ENCODE data around the gene CCDC9B. TPM values are rescaled to one million over a fixed set of nuclear protein-coding genes. Genes with fewer than 3 reads are reported as not detected.

The CCDC9B gene
- total RNA-seq, 3 donors from 2014 or later = 0.13 to 0.30 (median 0.25) TPM

DNA sequence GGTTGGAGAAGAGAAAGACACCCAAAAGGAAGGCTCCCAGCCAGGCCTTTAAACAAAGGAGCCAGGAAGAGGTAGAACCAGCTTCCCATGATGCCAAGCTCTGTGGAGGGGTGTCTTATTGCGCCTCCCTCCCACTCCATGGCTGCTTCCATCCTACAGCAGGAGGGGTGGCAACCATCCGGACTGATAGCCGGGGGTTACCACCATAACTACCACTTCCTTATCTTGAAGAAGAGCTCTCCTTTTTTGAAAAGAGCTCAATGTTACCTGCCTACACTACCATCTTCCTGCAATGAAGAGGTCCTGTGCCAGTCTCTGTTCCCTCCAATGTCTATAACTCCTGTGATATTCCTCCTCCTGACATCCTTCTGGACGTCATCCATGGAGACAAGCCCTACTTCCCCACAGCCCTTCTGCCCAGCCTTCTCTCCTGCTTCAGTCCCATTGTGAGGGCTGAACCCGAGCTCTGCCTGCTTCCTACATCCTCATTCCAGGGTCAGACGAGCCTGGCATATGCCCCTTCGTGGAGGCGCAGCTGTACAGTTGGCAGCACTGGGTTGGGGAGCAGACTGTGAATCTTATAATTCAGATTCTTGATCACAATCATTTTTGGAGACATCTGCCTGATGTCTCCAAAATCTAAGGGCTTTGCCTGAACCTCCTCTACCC is 8.5 kb downstream of the CCDC9B start:
- DNase-seq = no peak
- no peak for ATAC-seq
- Mint-ChIP-seq H3K4me3 (no peak overlapping the region), H3K4me1 (ENCODE audit: low read depth) (peaks cover 9% of the 10 kb centered on the region), H3K27me3 (ENCODE audit: low read depth) (no peaks in the 10 kb centered on the region), H3K36me3 (ENCODE audit: insufficient read depth) (no peaks in the 10 kb centered on the region), H3K9me3 (no peaks in the 10 kb centered on the region)

DNA sequence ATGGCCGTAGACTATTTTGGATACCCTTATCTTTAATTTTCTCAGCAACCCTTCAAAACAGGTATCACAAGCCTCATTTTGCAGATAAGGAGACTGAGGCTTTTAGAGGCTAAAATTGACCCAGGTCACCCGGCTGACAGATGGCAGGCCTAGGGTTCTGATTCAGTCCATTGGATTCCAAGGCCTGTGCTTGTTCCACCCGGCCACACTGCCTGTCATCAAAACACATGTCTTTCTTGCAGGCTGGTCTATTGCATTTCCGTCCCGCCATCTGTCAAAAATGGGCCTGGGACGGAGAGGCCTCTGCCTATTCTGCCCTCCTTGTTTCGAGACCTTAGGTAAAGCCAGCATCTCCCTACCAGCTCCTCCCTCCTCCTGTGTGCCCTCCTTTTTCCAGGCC is 9.1 kb downstream of the CCDC9B start:
- Mint-ChIP-seq H3K4me1 (ENCODE audit: low read depth) (peaks cover 9% of the 10 kb centered on the region), H3K4me3 (no peak overlapping the region), H3K9me3 (no peaks in the 10 kb centered on the region), H3K36me3 (ENCODE audit: insufficient read depth) (no peaks in the 10 kb centered on the region), H3K27me3 (ENCODE audit: low read depth) (no peaks in the 10 kb centered on the region)
- DNase-seq = no peak
- ATAC-seq = no peak

DNA sequence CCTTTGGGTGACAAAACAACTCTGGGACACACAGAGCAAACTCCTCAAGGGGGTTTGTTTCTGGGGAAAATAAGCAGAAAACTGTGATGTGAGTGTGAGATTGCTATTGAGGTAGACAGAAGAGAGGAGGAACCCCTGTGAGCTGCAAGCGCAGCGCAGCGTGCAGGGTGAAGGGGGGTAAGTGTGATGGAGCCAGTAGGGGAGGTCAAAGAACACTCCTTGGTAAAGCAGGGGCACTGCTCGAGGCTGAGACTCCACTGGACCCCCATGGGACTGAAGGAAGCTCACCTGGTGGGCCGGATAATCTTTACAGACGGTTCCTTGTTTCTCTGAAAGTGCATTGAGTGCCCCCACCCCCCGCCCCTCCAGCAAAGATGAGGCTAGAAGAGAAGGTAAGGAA is 9.7 kb downstream of the CCDC9B start:
- Mint-ChIP-seq H3K36me3 (ENCODE audit: insufficient read depth) (no peaks in the 10 kb centered on the region), H3K27me3 (ENCODE audit: low read depth) (no peaks in the 10 kb centered on the region), H3K9me3 (no peaks in the 10 kb centered on the region), H3K4me1 (ENCODE audit: low read depth) (peaks cover 10% of the 10 kb centered on the region), H3K4me3 (no peak overlapping the region)
- DNase-seq (no peak), ATAC-seq (no peak)

DNA sequence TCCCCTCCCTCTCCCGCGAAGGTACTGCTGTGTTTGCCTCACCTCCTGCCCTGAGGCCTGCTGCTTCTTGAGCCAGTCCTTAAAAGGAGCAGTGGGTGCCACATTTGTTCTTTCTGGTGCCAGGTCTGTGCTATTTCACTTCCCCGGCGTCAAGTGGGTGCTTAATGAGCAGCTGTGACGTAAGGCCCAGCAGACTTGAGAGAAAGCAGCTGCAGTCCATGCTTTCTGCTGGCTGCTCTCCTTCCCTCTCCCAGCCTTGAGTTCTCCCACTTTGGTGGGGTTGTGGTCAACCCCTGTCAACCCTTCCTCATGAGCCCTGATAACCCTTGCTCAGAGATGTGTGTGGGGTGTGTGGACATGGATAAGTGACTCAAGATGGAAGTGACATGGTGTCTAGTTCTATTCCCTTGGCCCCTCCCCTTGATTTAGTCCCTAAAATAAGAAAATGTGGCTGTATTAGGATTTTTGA is 10.3 kb downstream of the CCDC9B start:
- H3K4me3 Mint-ChIP-seq = no peak overlapping the region
- H3K27me3 Mint-ChIP-seq (ENCODE audit: low read depth) = no peaks in the 10 kb centered on the region
- no peak for DNase-seq
- peaks cover 16% of the 10 kb centered on the region for H3K4me1 Mint-ChIP-seq (ENCODE audit: low read depth)
- H3K36me3 Mint-ChIP-seq (ENCODE audit: insufficient read depth) = no peaks in the 10 kb centered on the region
- ATAC-seq = no peak
- no peaks in the 10 kb centered on the region for H3K9me3 Mint-ChIP-seq

DNA sequence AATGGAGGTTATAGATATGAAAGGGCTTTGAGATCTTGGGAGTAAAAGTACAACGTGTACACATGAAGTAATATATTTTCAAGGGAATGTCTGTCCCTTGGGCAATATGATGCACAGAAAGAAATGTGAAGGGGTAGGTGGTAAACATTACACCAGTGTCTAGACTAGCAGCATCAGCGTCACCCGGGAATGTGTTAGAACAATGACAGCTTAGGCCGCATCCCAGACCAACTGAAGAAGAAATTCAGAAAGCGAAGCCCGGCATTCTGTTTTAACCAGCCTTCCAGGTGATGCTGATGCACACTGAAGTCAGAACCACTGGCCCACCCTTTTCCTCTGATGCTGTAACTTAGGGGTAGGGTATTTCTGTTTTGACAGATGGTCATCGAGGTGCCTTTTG is 10.9 kb downstream of the CCDC9B start:
- H3K4me3 Mint-ChIP-seq = no peak overlapping the region
- H3K27me3 Mint-ChIP-seq (ENCODE audit: low read depth) = no peaks in the 10 kb centered on the region

DNA sequence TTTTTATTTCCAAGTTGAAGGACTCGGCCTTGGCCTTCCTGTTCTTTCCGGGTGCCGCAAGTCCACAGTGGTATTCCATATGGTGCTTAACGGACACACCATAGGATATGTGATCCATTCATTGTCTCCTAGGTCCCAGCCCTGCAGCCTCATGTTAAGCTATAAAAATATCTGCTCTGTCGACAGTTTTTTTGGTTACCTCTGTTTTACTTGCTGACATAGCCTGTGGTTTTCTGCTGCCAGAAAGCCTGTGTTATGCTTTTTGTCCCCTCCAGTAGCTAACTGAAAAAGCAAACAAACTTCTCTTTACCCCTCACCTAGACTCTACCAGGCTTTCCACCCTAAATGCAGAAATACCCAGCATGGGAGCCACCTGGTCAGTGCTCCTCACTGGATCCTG is 12.0 kb downstream of the CCDC9B start:
- H3K36me3 Mint-ChIP-seq (ENCODE audit: insufficient read depth) = no peaks in the 10 kb centered on the region
- no peaks in the 10 kb centered on the region for H3K9me3 Mint-ChIP-seq
- no peaks in the 10 kb centered on the region for H3K27me3 Mint-ChIP-seq (ENCODE audit: low read depth)
- H3K4me1 Mint-ChIP-seq (ENCODE audit: low read depth) = peaks cover 18% of the 10 kb centered on the region
- no peak overlapping the region for H3K4me3 Mint-ChIP-seq
- ATAC-seq = no peak
- DNase-seq = no peak

More for the DNA sequence above, 10.9 kb downstream of the CCDC9B start:
- H3K9me3 Mint-ChIP-seq = no peaks in the 10 kb centered on the region
- H3K4me1 Mint-ChIP-seq (ENCODE audit: low read depth) = peaks cover 22% of the 10 kb centered on the region
- DNase-seq (no peak), ATAC-seq (no peak)
- no peaks in the 10 kb centered on the region for H3K36me3 Mint-ChIP-seq (ENCODE audit: insufficient read depth)

DNA sequence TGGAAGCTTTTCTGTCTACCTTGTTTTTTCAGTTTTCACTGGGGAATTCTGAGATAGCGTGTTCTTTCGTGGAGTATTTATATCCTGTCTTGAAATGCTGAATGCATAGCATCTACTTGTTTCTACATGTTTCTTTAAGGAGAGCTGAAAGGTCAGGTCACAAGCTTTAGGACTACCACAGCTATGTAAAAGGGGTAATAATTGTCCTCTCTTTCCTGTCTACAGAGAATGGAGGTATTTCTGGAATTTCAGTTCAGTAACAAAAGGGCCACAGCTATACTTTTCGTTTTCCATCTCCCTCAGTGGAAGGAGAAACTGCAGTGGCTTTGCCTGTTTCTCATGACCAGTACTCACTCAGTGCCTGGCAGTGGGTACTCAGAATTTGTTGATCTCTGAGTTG is 12.6 kb downstream of the CCDC9B start:
- Mint-ChIP-seq H3K4me3 (no peak overlapping the region), H3K4me1 (ENCODE audit: low read depth) (peaks cover 16% of the 10 kb centered on the region), H3K36me3 (ENCODE audit: insufficient read depth) (no peaks in the 10 kb centered on the region), H3K9me3 (no peaks in the 10 kb centered on the region), H3K27me3 (ENCODE audit: low read depth) (no peaks in the 10 kb centered on the region)
- no peak for DNase-seq
- no peak for ATAC-seq

DNA sequence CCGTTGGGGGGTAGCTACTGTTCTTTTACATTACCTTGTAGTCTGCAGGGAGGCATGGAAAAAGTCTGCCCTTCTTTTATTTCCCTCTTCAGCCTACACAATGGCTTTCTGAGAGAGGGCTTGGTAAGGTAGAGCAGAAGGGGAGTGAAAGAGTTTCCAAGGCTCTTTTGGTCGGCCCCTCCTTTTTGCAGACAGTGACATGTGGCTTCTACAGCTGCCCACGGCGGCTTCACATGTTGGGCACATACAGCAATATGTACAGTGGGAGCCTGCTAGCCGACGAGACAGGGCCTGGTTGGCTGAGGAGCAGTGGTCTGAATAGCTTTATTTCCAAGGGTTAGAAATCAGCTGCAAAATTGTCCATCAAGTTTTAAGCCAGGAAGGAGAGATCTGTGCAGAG is 13.3 kb downstream of the CCDC9B start:
- no peak overlapping the region for H3K4me3 Mint-ChIP-seq
- DNase-seq (no peak), ATAC-seq (no peak)
- H3K9me3 Mint-ChIP-seq = no peaks in the 10 kb centered on the region
- no peaks in the 10 kb centered on the region for H3K36me3 Mint-ChIP-seq (ENCODE audit: insufficient read depth)
- peaks cover 18% of the 10 kb centered on the region for H3K4me1 Mint-ChIP-seq (ENCODE audit: low read depth)
- no peaks in the 10 kb centered on the region for H3K27me3 Mint-ChIP-seq (ENCODE audit: low read depth)

DNA sequence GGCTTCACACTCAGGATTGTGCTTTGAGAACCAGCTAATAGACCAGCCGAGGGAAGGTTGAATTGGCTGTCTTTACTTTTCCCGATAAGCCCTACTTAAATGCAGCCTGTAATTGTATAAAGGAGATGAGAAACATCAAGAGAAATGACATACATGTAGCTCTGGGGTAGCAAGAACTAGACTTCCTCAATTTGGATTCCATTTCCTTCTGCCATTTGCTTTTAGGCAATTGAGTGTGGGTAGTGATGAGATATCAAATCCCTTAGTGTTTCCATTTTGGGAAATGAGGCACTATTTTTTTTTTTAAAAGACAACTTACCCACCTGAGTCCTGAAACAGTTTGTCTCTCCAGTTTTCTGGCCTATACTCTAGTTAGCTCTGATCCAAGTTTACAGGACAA is 15.0 kb downstream of the CCDC9B start:
- no peak for ATAC-seq
- no peaks in the 10 kb centered on the region for H3K36me3 Mint-ChIP-seq (ENCODE audit: insufficient read depth)
- peaks cover 26% of the 10 kb centered on the region for H3K4me1 Mint-ChIP-seq (ENCODE audit: low read depth)
- no peak overlapping the region for H3K4me3 Mint-ChIP-seq
- no peak for DNase-seq
- no peaks in the 10 kb centered on the region for H3K27me3 Mint-ChIP-seq (ENCODE audit: low read depth)
- no peaks in the 10 kb centered on the region for H3K9me3 Mint-ChIP-seq

DNA sequence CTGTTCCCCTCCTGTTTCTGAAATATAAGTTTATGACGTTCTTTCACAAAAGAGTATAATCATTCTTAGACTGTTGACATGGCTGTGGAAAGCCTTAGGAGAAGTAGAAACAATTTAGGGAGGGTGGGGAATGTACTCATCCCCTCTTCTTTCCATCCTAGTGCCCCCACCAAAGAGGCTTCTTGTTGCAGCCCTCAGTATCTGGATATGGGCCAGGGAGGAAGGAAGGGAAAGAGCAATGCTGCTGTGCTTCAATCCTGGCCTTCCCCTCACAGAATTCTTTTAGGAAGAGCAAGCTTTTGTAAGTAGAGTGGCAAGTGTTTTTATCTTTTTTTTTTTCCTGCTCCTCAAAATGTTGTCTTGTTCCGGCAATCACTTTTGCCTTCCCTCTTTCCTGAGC is 15.6 kb downstream of the CCDC9B start:
- Mint-ChIP-seq H3K9me3 (no peaks in the 10 kb centered on the region), H3K4me3 (peak overlapping the region; percentile 78), H3K36me3 (ENCODE audit: insufficient read depth) (no peaks in the 10 kb centered on the region), H3K4me1 (ENCODE audit: low read depth) (peaks cover 26% of the 10 kb centered on the region), H3K27me3 (ENCODE audit: low read depth) (no peaks in the 10 kb centered on the region)
- DNase-seq (no peak), ATAC-seq (no peak)

DNA sequence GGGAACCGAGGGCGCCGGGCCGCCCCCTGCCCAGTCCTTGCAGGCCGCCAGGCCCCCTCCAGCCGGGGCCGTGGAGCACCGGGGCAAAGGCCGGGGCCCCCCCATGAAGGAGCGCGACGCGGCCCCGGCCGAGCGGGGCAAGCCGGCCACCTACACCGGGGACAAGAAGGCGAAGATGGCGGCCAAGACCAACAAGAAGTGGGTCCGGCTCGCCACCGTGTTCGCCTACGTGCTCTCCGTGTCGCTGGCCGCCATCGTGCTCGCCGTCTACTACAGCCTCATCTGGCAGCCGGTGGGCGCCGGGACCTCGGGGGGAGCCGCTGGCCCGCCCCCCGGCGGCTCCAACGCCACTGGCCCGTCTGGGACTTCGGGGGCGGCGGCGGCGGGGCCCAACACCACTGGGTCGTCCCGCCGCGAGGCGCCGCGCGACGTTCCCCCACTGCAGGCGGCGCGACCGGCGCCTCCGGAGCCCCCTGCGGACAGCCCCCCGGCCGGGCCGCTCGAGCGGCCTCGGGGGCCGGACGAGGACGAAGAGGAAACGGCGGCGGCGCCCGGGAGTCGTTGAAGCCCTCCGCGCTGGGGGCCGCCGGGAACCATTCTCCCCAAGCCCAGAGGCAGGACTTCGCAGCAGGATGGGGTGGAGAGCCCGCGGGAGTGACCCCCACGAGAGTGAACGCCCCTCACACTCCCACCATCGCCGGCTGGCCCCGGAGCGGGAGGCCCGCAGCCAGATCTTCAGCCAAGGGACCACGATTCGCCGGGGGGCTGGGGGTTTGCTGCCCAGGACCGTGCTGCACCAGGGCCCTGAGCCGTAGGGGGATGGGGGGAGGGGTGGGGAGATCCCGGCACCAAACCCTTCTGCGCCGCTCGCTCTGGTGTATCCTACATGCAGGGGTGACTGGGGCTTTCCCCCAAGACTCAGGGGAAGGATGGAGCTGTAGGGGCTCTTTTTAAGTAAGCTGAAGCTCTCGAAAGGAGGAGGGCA is 16.5 kb downstream of the CCDC9B start:
- no peaks in the 10 kb centered on the region for H3K9me3 Mint-ChIP-seq
- peaks cover 26% of the 10 kb centered on the region for H3K4me1 Mint-ChIP-seq (ENCODE audit: low read depth)
- DNase-seq (no peak), ATAC-seq (peak; percentile 3 to 8)
- peak overlapping the region; percentile 78 for H3K4me3 Mint-ChIP-seq
- no peaks in the 10 kb centered on the region for H3K27me3 Mint-ChIP-seq (ENCODE audit: low read depth)
- H3K36me3 Mint-ChIP-seq (ENCODE audit: insufficient read depth) = no peaks in the 10 kb centered on the region

DNA sequence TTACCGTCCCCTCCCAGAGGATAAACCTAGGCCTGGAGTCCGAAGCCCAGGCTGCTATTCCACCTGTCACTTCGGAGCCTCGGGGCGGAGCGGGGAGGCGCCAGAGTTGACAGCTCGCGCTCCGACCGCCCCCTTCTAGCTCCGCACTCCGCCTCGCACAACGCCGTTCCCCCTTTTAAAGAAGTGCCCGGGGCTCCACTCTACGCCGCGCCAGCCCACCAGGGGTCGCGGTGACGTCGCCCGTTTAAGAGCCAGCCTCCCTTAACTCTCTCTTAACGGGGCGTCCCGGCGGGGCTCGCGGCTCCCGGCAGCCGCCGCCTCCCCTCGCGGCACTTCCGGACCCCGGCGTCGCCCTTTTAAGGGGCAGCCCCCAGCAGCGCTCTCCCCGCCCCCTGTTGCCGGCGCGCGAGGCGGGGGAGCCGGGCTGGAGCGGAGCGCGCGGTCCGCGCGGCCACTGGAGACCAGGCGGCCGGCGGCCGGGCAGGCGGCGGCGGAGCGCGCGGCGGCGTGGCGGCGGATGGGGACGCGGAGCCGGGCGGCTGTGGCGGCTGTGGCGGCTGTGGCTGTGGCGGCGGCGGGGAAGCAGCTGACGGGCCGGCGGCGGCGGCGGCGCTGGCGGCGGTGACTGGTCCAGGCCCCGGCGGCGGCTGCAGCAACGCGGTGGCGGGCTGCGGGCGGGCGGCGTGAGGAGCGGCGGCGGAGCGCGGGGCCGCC is 17.3 kb downstream of the CCDC9B start, which contains the start of gene INAFM2:
INAFM2 (plus strand) TSS at position 454 of the 714 bp plus-strand sequence. CDS start 364 bp downstream, outside the sequence.
- H3K27me3 Mint-ChIP-seq (ENCODE audit: low read depth) = no peaks in the 10 kb centered on the region
- peaks cover 26% of the 10 kb centered on the region for H3K4me1 Mint-ChIP-seq (ENCODE audit: low read depth)
- no peaks in the 10 kb centered on the region for H3K9me3 Mint-ChIP-seq
- ATAC-seq = peak; percentile 89 to 94
- no peaks in the 10 kb centered on the region for H3K36me3 Mint-ChIP-seq (ENCODE audit: insufficient read depth)
- DNase-seq = peak; percentile 90
- H3K4me3 Mint-ChIP-seq = peak within 1 kb of the TSS; percentile 78

DNA sequence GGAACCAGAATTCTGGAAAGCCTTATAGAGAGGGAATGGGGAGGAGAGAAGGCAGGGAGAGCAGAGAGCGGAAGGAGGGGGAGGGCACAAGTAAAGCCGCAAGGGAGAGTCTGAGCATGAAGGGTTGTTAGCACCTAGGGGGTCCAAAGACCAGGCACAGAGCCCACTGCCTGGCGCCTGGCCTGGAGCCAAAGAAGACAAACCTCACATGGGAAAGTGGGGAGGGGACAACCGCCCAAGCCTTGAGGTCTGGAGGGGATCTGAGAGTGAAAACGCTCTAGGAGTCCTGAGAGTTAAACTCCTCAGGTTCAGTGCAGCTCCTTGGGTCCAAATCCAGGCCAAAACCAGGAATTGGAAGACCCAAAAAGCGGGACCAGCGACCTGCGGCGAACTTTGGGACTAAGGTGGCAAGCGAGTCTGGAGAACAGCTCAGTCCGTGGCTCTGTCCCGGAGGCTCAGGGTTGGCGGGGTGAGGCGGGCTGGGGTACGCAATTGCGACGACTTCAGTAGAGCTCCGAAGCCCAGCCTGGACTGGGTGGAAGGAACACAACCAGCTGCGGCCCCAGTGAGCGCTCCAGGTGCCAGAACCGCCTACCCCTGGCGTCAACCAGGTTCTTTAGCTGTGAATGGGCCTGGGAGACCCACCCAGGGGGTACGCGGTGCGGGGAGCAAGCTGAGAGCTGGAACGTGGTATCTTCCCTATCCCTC is 18.1 kb downstream of the CCDC9B start:
- H3K9me3 Mint-ChIP-seq = no peaks in the 10 kb centered on the region
- peaks cover 26% of the 10 kb centered on the region for H3K4me1 Mint-ChIP-seq (ENCODE audit: low read depth)
- ATAC-seq (peak in 1 of 2 donors; percentile 0), DNase-seq (no peak)
- H3K36me3 Mint-ChIP-seq (ENCODE audit: insufficient read depth) = no peaks in the 10 kb centered on the region
- no peaks in the 10 kb centered on the region for H3K27me3 Mint-ChIP-seq (ENCODE audit: low read depth)
- H3K4me3 Mint-ChIP-seq = peak overlapping the region; percentile 75

Data from activated T-cell treated with anti-CD3 and anti-CD28 coated beads, Interleukin-2, amount 50 U/mL, for 4 hours (primary cell).